Skeletal muscle tissue (tissue), 4 donors: ENCODE results near the gene MARK4. TPM values are rescaled to one million over a fixed set of nuclear protein-coding genes. Genes with fewer than 3 reads are reported as not detected.

Experiments
- H3K27ac ChIP-seq: one replicate; pipeline ENCODE4 v1.7.0; 2013; ENCODE audit warnings: mild to moderate bottlenecking, low read depth, low read length, inconsistent platforms
- H3K27me3 ChIP-seq, 3 donors: one replicate each; pipeline ENCODE4 v1.7.0; 2013; ENCODE audit warnings: low read length in 3 of 3; ENCODE audit not compliant: control insufficient read depth in 3 of 3, insufficient read depth in 3 of 3
- H3K36me3 ChIP-seq, 3 donors: one replicate each; pipeline ENCODE4 v1.7.0; 2013; ENCODE audit warnings: low read length in 3 of 3; ENCODE audit not compliant: control insufficient read depth in 3 of 3, insufficient read depth in 3 of 3
- H3K4me1 ChIP-seq, 3 donors: one replicate each; pipeline ENCODE4 v1.7.0; 2013; ENCODE audit warnings: low read length in 3 of 3, mild to moderate bottlenecking in 3 of 3; ENCODE audit not compliant: control insufficient read depth in 3 of 3, insufficient read depth in 3 of 3
- H3K4me3 ChIP-seq, 3 donors: one replicate each; pipeline ENCODE4 v1.7.0; 2013; ENCODE audit warnings: low read length in 3 of 3
- H3K9ac ChIP-seq, 3 donors: one replicate each; pipeline ENCODE4 v1.7.0; 2013; ENCODE audit warnings: low read length in 3 of 3, mild to moderate bottlenecking in 3 of 3, moderate library complexity in 2 of 3, low read depth in 1 of 3
- H3K9me3 ChIP-seq, 3 donors: one replicate each; pipeline ENCODE4 v1.7.0; 2013; ENCODE audit warnings: low read length in 3 of 3; ENCODE audit not compliant: control insufficient read depth in 3 of 3
- total RNA-seq: library from RNA; depleted of rRNA; stranded (reverse); fragments of >200 nt; gene quantifications from one replicate; pipeline ENCODE4 v1.2.3, GENCODE V29; 2014
- donor health status: Osteomylitis.

The MARK4 gene
- total RNA-seq, 1 donor from 2014 or later, result 15.7 TPM

DNA sequence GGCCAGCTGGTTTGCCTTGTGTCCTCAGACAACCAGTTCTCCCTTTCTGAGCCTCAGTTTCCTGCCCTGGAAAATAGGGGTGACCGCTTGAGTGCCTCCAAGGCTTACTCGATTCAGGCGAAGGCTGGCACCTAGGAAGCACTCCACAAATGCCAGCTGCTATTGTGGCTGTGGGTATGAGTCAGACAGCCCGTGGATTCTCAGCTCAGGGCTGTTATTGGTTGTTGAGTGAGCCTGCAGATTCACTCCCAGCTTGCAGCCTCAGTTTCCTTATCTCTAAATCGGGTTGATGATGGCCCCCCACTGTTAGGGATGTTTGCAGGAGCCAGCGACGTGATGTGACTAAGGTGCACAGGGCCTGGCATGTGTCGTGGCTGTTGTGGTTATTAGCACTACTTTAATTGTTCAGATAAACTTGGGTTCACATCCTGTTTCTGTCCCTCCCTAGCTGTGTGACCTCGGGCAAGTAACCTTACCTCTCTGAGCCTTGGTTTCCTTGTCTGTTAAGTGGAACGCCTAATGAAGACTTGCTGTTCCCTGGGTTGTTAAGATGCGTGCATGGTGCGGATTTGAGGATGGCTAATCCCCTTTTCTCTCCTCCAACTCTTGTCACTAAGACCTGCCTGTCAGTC is 2.4 kb downstream of the MARK4 start:
- Histone ChIP-seq H3K27me3 (no peaks in the 10 kb centered on the region), H3K9ac (peak overlapping the region in 2 of 3 donors; percentile 74 to 87), H3K9me3 (no peaks in the 10 kb centered on the region), H3K27ac (no peak overlapping the region), H3K36me3 (peaks cover 0 to 2% (median 0%) of the 10 kb centered on the region in 3 donors), H3K4me1 (peaks cover 29 to 36% (median 30%) of the 10 kb centered on the region in 3 donors), H3K4me3 (peak overlapping the region in 1 of 3 donors; percentile 35)

- no peaks in the 10 kb centered on the region for H3K27me3 ChIP-seq
- peaks cover 0 to 2% (median 0%) of the 10 kb centered on the region in 3 donors for H3K36me3 ChIP-seq
- H3K9me3 ChIP-seq, result no peaks in the 10 kb centered on the region
- H3K27ac ChIP-seq, result no peak overlapping the region
- H3K4me3 ChIP-seq, result no peak overlapping the region
- peak overlapping the region in 2 of 3 donors; percentile 21 to 87 for H3K9ac ChIP-seq
- peaks cover 29 to 36% (median 29%) of the 10 kb centered on the region in 3 donors for H3K4me1 ChIP-seq
These were observed 3.0 kb downstream of the MARK4 start for GRCh38 chr19:45254044-45254531.

DNA sequence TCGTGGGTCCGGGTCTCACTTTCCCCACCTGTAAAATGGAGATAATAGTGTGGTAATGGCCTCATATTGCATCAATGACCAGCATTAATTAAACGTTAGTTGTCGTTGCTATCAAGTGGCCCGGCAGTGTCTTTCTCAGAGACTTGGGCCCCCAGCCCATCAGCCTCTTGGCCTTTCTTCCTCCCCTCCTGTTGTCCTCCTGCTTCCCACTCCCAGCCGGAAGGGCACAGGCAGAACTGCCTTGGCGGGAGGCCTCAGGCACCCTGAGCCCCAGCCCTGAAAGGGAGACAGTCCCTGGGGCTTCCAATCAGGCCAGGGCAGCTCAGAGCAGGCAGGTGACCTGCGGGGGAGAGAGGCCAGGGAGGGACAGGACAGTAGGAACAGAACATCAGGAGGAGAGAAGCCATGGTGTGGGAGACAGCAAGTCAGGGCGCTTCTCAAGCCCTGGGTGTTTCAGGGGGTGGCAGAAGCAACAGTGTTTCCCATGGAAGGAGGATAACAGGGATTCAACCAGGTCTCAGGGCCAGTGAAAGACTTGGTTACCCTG is 4.6 kb downstream of the MARK4 start:
- Histone ChIP-seq H3K9me3 (no peaks in the 10 kb centered on the region), H3K4me1 (peaks cover 20 to 30% (median 23%) of the 10 kb centered on the region in 3 donors), H3K36me3 (peaks cover 0 to 2% (median 1%) of the 10 kb centered on the region in 3 donors), H3K27ac (no peak overlapping the region), H3K4me3 (no peak overlapping the region), H3K27me3 (no peaks in the 10 kb centered on the region), H3K9ac (peak overlapping the region in 2 of 3 donors; percentile 16 to 21)

DNA sequence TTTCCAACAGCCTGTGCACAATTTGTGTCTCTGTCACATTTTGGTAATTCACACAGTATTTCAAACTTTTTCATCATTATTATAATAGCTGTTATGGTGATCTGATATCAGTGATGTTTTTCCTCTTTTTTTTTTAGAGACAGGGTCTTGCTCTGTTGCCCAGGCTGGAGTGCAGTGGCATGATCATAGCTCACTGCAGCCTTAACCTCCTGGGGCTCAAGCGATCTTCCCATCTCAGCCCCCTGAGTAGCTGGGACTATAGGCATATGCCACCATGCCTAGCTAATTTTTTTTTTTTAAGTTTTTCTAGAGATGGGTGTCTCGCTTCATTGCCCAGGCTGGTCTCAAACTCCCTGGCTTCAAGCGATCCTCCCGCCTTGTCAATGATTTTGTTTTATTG is 5.8 kb downstream of the MARK4 start:
- no peak overlapping the region for H3K4me3 ChIP-seq
- no peaks in the 10 kb centered on the region for H3K9me3 ChIP-seq
- H3K4me1 ChIP-seq, result peaks cover 19 to 27% (median 21%) of the 10 kb centered on the region in 3 donors
- peaks cover 0 to 4% (median 2%) of the 10 kb centered on the region in 3 donors for H3K36me3 ChIP-seq
- no peak overlapping the region for H3K27ac ChIP-seq
- H3K9ac ChIP-seq, result no peak overlapping the region
- H3K27me3 ChIP-seq, result no peaks in the 10 kb centered on the region

GRCh38 chr19:45258862-45259261 is 7.8 kb downstream of the MARK4 start:
- Histone ChIP-seq H3K9ac (no peak overlapping the region), H3K4me3 (no peak overlapping the region), H3K4me1 (peaks cover under 1 to 7% (median 2%) of the 10 kb centered on the region in 3 donors), H3K36me3 (peaks cover 0 to 4% (median 0%) of the 10 kb centered on the region in 3 donors), H3K27ac (no peak overlapping the region), H3K27me3 (no peaks in the 10 kb centered on the region), H3K9me3 (no peaks in the 10 kb centered on the region)

GRCh38 chr19:45262570-45262969 is 11.5 kb downstream of the MARK4 start:
- Histone ChIP-seq H3K9ac (no peak overlapping the region), H3K4me3 (no peak overlapping the region), H3K27ac (no peak overlapping the region), H3K27me3 (no peaks in the 10 kb centered on the region), H3K9me3 (no peaks in the 10 kb centered on the region), H3K4me1 (no peaks in the 10 kb centered on the region), H3K36me3 (peaks cover 2 to 6% (median 4%) of the 10 kb centered on the region in 3 donors)

GRCh38 chr19:45263013-45263412 is 11.9 kb downstream of the MARK4 start:
- H3K9me3 ChIP-seq, result no peaks in the 10 kb centered on the region
- no peak overlapping the region for H3K4me3 ChIP-seq
- no peaks in the 10 kb centered on the region for H3K4me1 ChIP-seq
- no peaks in the 10 kb centered on the region for H3K27me3 ChIP-seq
- no peak overlapping the region for H3K9ac ChIP-seq
- peaks cover 2 to 6% (median 4%) of the 10 kb centered on the region in 3 donors for H3K36me3 ChIP-seq
- H3K27ac ChIP-seq, result no peak overlapping the region

DNA sequence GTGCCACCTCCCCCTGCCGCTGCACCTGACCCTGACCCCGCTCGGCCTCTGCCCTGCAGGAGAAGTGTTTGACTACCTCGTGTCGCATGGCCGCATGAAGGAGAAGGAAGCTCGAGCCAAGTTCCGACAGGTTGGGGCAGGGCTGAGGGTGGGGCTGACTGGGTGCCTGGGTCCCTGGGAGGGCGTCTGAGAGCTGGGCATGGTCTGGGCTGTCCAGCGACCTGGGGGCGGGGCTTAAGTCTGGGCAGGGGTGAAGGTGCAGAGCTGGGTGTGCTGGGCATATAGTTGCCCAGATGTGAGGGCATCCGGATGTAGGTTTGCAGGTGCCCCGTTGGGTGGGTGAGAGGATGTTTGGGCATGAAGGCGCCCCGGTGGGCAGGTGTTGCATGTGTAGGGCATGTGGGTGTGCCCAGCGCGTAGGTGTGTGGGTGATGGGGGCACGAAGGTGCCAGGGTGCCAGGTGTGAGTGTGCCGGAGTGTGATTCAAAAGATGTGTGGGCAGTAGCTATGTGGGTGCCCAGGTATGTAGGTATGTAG is 13.8 kb downstream of the MARK4 start:
- Histone ChIP-seq H3K9me3 (no peaks in the 10 kb centered on the region), H3K27me3 (no peaks in the 10 kb centered on the region), H3K4me1 (no peaks in the 10 kb centered on the region), H3K9ac (no peak overlapping the region), H3K4me3 (no peak overlapping the region), H3K36me3 (peaks cover 4 to 6% (median 4%) of the 10 kb centered on the region in 3 donors), H3K27ac (no peak overlapping the region)

- Histone ChIP-seq H3K27ac (no peak overlapping the region), H3K4me1 (no peaks in the 10 kb centered on the region), H3K9ac (no peak overlapping the region), H3K36me3 (peaks cover 4 to 6% (median 4%) of the 10 kb centered on the region in 3 donors), H3K27me3 (no peaks in the 10 kb centered on the region), H3K9me3 (no peaks in the 10 kb centered on the region), H3K4me3 (no peak overlapping the region)
These were observed 14.3 kb downstream of the MARK4 start for GRCh38 chr19:45265375-45265774.

DNA sequence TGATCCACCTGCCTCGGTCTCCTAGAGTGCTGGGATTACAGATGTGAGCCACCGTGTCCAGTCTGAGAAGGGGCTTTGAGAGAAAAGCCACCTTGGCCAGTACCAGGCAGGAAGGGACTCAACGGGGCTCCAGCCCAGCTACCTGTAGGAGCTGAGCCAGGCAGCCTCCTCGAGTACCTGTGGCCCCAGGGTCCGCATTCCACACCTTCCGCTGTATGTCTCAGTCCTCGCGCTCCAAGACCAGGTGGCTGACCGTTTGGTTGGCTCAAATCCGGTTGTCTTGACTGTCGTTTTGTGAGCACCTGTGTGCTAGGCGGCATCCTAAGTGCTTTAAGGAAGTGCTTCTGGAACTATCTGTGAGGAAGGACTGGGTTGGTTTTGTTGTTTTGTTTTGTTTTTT is 16.2 kb downstream of the MARK4 start:
- Histone ChIP-seq H3K27me3 (no peaks in the 10 kb centered on the region), H3K27ac (no peak overlapping the region), H3K4me1 (no peaks in the 10 kb centered on the region), H3K9ac (no peak overlapping the region), H3K4me3 (no peak overlapping the region), H3K9me3 (no peaks in the 10 kb centered on the region), H3K36me3 (peaks cover 9 to 16% (median 13%) of the 10 kb centered on the region in 3 donors)
